Measurements from ENCODE around the gene SLC27A5. TPM values are rescaled to one million over a fixed set of nuclear protein-coding genes. Genes with fewer than 3 reads are reported as not detected.

The SLC27A5 gene
- total and polyA plus RNA-seq, 2 of the 4 experiments (the other 2 are of a cell fraction) = 7.7 to 11.2 TPM

DNA sequence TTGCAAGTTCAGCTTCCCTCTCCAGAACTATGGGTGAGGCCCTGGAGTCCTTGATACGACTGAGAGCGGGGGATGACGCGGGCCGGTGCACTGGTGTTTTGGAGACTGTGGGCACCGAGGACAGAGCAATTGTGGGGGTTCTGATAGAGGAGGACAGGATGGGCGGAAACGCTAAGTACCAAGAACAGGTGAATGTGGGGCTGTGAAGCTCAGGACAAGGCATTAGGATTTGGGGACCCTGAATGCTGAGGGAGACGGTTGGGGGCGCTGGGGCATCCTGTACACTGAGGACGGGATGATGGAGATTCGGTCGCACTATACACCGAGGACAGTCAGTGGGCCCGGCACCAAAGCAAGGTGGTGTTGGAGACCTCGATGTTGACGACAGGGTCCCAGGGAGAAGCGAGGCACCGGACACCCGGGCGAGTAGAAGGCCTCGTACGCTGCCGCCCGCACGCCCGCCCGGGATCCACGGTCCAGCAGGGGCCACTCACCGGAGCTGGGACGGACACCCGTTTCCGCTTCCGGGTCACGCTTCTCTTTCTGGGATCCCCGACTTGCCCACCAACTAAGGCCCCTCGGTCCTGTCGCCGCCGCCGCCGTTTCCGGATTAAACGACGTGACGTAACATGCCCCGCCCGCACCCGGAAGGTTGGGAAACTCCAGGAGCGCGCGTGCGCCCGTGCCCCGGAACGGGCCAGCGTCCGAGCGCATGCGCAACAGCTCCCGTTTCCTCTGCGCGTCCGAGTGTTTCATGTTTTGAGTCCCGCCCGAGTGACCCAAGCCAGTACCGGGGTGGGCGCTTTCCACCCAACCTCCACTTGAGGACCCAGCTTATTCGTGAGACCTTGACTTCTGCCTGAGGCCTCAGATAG, 42.9 kb upstream of the SLC27A5 start, which contains the start of gene CHMP2A (continued):
- TF ChIP-seq SMC3 (IDR thresholded peaks at IDR 0.05; ENCODE audit: low read depth, low read length) (no peak), BHLHE40 (IDR thresholded peaks at IDR 0.05; ENCODE audit: low read depth, low read length) (peak; percentile 84)

DNA sequence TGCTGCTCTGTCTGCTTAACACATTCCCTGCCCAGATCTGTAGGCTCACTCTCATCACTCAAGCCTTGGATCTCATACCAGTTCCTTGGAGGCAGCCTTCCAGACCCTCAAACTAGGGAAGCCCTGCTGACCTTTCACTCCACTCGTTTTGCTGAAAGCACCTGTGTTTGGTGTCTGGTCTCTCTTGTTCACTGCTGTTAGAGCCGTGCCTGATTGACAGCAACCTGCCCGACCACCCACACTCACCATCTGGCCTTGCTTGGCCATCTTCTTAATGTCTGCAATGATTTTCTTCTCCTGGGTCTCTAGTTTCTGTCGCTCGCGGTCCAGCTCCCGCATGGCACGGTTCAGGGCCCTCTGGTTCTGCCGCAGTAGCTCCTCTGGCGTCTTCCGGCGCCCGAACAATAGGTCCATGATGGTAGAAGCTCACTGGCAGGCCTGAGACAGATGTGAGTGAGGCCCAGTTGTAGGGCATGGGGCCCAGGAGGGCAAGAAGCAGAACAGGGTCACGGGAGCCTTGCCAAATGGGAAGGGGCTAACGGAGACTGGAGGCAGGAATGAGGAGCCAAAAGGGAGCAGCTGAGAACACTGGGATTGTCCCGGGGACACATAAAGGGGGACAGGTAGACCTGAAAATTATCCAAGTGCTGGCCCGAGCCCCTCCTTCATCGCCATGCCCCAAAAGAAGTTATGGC, 42.2 kb upstream of the SLC27A5 start:
- 45% methylated on average over 5 of the region's 18 CpGs; no CpG with 5 or more reads in 1 of the 2 experiments for WGBS, 2 experiments (ENCODE audit: extremely low coverage in 2 of 2, insufficient read length in 1 of 2)
- peaks cover 17% of the 10 kb centered on the region for H3K4me1 ChIP-seq (ENCODE audit: control insufficient read depth, insufficient read depth, low read length)
- BruUV-seq (replicated peaks) = no TSS peak
- peaks cover 23 to 67% of the 10 kb centered on the region in 2 experiments for H3K79me1 ChIP-seq (ENCODE audit: low read depth in 1 of 2, low read length in 2 of 2)
- peak overlapping the region; percentile 96 for H2AK5ac ChIP-seq (ENCODE audit: low read depth, low read length)
- H3K23ac ChIP-seq (ENCODE audit: low read depth, low read length) = peak overlapping the region; percentile 86
- H4K8ac ChIP-seq (ENCODE audit: low read depth in 2 of 2, low read length in 2 of 2) = peak overlapping the region; percentile 97 to 99
- dilution Hi-C loops (cut with HindIII; ENCODE audit: low sequenced_read_pairs, unreplicated experiment) = no loop called here
- H2BK5ac ChIP-seq (ENCODE audit: low read depth, low read length, poor library complexity, severe bottlenecking) = peak overlapping the region; percentile 77
- H3K9me1 ChIP-seq (ENCODE audit: insufficient read depth, low read length) = peaks cover 14% of the 10 kb centered on the region
- ChIA-PET CTCF (no interaction called here), POLR2A (ENCODE audit: unreplicated experiment) (no interaction called here)
- H3K18ac ChIP-seq (ENCODE audit: low read depth, low read length) = no peak overlapping the region
- H2BK120ac ChIP-seq (ENCODE audit: low read depth, low read length) = peak overlapping the region; percentile 8; the same call in 1 of the 2 replicates
- no peak for TF ChIP-seq MXI1 (IDR thresholded peaks at IDR 0.05; ENCODE audit: borderline replicate concordance, low read depth, low read length)
- no peak for TF ChIP-seq RFX5 (IDR thresholded peaks at IDR 0.05; ENCODE audit: low read depth, low read length)
- TF ChIP-seq CEBPB (IDR thresholded peaks at IDR 0.05; ENCODE audit: low read depth, low read length) = no peak
- no peak for TF ChIP-seq FOS (IDR thresholded peaks at IDR 0.05; ENCODE audit: low read depth, low read length)
- no peak for TF ChIP-seq RAD21 (IDR thresholded peaks at IDR 0.05; ENCODE audit: low read length)
- H2BK15ac ChIP-seq (ENCODE audit: low read depth, low read length) = no peak overlapping the region
- H3K56ac ChIP-seq (ENCODE audit: extremely low read depth, insufficient read depth, low read length) = peak overlapping the region; percentile 35
- intact Hi-C loops (cut with micrococcal nuclease) = no loop called here
- H3K4me3 ChIP-seq (ENCODE audit: insufficient read depth, low read depth, low read length) = peak overlapping the region; percentile 55
- peak overlapping the region; percentile 95 for H3K4ac ChIP-seq (ENCODE audit: low read depth, low read length)
- in situ Hi-C loops (cut with MboI; ENCODE audit: low sequenced_read_pairs) = no loop called here
- H4K5ac ChIP-seq (ENCODE audit: low read depth, low read length) = peak overlapping the region; percentile 68
- no peak for DNase-seq
- H4K20me1 ChIP-seq (ENCODE audit: insufficient read depth, low read length) = peaks cover 41% of the 10 kb centered on the region
- peak overlapping the region; percentile 96 for H2AFZ ChIP-seq (replicated peaks; ENCODE audit: low read length, poor library complexity)
- H3K9me3 ChIP-seq (ENCODE audit: control insufficient read depth, insufficient read depth, low read length) = no peaks in the 10 kb centered on the region
- H3K36me3 ChIP-seq (ENCODE audit: control insufficient read depth, insufficient read depth, low read length) = peaks cover 50% of the 10 kb centered on the region
- peak overlapping the region; percentile 80 for H3K27ac ChIP-seq (ENCODE audit: insufficient read depth, low read length)
- no peak overlapping the region for H2BK20ac ChIP-seq (ENCODE audit: low read depth, low read length)
- no peak for ATAC-seq (ENCODE audit: low read depth)
- peak overlapping the region; percentile 90 for H3K4me2 ChIP-seq (ENCODE audit: low read depth, low read length)
- H3K14ac ChIP-seq (replicated peaks; ENCODE audit: low read depth, low read length) = peak overlapping the region; percentile 97
- H3K9ac ChIP-seq (ENCODE audit: low read depth, low read length) = peak overlapping the region; percentile 74
- no peaks in the 10 kb centered on the region for H3K27me3 ChIP-seq (ENCODE audit: control insufficient read depth, insufficient read depth, low read length)
- peak overlapping the region; percentile 91 for H4K91ac ChIP-seq (ENCODE audit: insufficient read depth, low read depth, low read length)
- peak overlapping the region; percentile 100 for H2AK9ac ChIP-seq (replicated peaks; ENCODE audit: low read depth, low read length, poor library complexity)
